Activated T-cell treated with anti-CD3 and anti-CD28 coated beads for 48 hours (primary cell): Measurements from ENCODE around the gene HSFX4.
"Not testable (repeated sequence)": the region's sequence is repeated elsewhere in the genome, so short reads cannot be mapped to it uniquely, and the experiment has no call there.

ENCODE experiments used
- DNase-seq: peaks from one replicate; pipeline ENCODE4 v3.0.0-alpha.2; 2020; ENCODE audit warnings: low read depth

The HSFX4 gene, protein sequence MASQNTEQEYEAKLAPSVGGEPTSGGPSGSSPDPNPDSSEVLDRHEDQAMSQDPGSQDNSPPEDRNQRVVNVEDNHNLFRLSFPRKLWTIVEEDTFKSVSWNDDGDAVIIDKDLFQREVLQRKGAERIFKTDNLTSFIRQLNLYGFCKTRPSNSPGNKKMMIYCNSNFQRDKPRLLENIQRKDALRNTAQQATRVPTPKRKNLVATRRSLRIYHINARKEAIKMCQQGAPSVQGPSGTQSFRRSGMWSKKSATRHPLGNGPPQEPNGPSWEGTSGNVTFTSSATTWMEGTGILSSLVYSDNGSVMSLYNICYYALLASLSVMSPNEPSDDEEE

DNA sequence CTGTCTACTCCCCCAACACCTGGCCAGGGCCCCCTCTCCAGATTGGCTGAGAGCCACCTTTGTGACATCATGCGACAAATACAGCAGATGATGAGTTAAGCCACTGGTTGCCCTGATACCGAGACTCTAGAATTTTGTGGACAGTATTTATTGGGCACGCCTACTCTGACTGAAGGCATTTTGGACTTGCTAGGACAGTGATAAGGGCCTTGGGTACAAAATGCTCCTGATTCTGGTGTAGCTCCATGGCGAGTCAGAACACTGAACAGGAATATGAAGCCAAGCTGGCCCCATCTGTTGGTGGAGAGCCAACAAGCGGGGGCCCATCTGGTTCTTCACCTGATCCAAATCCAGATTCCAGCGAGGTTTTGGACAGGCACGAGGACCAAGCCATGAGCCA lies at the start of gene HSFX4:
Gene HSFX4 (plus strand): TSS at position 174 of the 400 bp plus-strand sequence. CDS start 72 bp downstream, at position 246.
- not testable (repeated sequence) for DNase-seq

DNA sequence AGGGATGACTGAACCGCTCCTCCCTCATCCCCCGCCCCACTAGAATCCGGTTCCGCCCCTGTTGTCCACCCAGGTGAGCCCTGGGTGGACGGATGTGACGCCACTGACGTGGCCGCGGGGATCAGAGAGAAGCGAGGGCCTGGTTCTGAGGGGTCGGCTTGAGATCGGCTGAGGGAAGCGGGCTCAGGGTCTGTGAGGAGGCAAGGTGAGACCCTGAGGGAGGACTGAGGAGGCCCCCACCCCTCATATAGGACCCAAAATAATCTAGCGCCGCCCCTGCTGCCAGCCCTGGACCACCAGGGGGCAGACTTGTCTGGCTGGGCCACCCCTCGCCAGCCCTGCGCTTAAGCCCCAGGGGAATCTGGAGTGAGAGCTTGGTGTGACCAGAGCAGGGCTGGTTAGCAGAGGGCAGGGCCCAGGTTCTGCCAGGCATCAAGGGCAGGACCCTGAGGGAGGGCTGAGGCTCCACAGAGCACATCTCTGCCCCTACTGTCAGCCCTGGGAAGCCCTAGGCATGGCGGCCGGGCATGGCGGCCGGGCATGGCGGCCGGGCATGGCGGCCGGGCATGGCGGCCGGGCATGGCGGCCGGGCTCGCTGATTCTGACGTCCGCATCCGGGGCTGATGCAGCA lies 48.2 kb upstream of the HSFX4 start, which contains the start of gene MAGEA8:
Gene MAGEA8 (plus strand): TSS at position 103 of the 631 bp plus-strand sequence. CDS start 3,090 bp downstream, outside the sequence.
- peak; percentile 5 for DNase-seq

DNA sequence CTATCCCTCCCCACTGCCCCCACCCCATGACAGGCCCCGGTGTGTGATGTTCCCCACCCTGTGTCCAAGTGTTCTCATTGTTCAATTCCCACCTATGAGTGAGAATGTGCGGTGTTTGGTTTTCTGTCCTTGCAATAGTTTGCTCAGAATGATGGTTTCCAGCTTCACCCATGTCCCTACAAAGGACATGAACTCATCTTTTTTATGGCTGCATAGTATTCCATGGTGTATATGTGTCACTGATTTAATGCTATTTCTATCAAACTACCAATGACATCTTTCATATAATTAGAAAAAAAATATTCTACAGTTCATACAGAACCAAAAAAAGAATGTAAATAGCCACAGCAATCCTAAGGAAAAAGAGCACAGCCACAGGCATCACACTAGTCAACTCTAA lies 38.5 kb upstream of the HSFX4 start:
- DNase-seq, result not testable (repeated sequence)

DNA sequence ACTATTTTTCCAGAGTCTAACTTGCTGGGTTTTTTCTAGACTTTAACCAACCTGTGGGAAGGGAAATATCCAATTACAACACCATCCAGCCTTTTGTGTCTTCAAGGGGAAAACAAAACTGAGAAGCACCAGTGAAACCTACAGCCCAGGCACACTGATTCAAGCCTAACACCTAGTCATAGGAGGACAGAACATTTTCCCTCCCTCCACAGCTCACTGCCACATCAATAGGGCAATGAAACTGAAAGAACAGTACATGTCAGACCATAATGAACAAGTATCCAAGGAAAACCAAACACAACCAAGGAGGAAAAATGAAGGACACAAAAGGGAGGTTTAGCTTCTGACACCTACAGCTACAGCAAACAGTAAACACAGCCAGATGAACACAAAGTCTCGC lies 30.8 kb upstream of the HSFX4 start:
- no peak for DNase-seq

DNA sequence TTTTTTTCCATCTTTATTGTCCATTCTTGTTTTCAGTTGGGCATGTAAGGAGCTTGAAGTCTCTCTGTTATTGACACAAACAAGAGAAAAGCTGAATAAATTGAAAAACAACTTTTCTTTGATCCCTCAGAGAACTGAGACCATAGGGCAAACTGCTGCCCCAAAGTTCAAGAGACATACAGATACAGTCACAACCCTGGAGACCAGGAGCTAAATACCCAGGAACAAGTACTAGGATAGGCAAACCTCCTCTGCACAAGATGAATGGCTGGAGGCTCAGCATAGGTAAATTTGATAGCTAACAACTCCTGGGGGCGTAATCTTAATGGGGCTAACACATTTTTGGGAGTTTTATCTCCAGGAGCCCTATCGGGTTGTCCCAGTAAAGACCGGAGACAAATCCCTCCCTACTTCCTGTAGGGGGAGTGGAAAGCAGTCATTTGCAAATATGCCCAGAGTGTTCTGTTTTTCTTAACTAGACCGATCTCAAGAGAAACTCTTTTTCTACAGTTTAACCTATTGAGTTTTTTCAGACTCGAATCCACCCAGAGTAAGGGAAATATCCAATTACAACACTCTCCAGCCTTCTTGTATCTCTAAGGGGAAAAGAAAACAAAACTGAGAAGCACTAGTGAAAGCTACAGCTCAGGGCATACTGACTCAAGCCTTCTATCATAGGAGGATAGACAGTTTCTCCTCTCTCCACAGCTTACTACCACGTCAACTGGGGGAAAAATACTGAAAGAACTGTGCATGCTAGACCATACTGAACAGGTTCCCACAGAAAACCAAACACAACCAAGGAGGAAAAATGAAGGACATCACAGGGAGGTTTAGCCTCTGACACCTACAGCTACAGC lies 25.3 kb upstream of the HSFX4 start:
- DNase-seq, result no peak

DNA sequence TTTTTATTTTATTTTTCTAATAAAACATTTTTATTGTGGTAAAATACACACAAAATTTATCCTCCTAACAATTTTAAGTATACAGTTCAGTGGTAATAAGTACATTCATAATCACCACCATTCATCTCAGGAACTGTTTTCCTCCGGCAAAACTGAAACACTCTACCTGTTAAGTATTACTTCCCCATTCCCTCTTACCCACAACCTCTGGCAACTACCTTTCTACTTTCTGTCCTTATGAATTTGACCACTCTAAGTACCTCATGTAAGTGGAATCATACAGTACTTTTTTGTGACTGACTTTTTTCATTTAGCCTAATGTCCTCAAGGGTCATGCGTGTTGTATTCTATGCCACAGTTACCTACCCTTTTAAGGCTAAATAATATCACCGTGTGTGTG lies 21.1 kb upstream of the HSFX4 start:
- no peak for DNase-seq

DNA sequence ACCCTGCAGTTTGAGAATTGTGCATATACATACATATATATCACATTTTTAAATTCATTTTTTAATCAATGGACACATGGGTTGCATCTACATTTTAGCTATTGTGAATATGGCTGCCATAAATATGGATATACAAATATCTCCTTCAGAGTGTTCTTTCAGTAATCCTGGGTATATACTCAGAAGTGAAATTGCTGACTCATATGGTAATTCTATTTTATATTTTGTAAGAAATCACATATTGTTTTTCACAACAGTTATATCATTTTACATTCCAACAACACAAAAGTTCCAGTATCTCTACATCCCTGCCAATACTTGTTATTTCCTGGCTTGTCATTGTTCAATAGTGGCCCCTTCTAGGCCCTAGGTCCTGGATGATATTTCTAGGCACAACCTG lies 20.6 kb upstream of the HSFX4 start:
- no peak for DNase-seq

DNA sequence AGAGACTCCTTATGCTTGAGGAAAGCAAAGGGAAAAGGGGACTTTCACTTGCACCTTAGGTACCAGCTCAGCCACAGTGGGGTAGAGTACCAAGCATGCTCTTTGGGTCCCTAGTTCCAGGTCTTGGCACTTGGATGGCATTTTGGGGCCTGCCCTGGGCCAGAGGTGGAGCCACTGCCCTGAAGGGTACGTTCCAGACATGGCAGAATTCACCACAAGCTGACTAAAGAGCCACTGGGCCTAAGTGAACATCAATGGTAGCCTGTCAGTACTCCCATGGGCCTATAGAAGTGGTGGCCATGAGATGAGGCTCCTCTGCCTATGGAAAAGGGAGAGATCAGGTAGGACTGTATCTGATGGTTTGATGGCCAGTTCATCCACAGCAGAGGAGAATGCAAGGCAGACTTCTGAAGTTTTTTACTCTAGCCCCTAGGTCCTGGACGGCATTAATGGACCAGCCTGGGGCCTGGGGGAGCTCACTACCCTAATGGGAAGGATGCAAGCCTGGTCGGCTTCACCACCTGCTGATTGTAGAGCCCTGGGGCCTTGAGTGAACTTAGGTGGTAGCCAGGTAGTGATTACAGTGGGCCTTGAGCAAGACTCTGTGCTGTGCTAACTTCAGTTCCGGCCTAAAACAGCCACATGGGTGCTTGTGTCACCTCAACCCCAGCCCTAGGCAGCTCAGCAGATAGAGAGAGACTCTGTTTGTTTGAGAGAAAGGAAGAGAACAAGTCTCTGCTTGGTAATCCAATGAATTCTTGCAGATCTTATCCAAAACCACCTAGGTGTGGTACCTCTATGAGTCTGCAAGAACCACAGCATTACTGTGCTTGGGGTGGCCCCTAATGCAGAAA lies 19.8 kb upstream of the HSFX4 start:
- no peak for DNase-seq

DNA sequence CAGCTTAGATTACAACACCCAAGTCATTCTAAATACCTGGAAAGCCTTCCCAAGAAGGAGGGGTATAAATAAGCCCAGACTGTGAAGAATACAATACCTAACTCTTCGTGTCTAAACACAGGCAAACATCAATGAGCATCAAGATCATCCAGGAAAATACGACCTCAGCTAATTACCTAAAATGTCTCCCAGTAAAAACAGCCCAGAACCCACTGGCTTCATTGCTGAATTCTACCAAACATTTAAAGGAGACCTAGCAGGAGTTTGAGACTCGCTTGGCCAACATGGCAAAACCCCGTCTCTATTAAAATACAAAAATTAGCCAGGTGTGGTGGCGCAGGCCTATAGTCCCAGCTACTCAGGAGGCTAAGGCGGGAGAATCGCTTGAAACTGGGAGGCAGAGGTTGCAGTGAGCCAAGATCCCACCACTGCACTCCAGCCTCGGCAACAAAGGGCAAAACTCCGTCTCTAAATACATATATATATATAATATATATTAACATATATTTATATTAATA lies 19.1 kb upstream of the HSFX4 start:
- no peak for DNase-seq

DNA sequence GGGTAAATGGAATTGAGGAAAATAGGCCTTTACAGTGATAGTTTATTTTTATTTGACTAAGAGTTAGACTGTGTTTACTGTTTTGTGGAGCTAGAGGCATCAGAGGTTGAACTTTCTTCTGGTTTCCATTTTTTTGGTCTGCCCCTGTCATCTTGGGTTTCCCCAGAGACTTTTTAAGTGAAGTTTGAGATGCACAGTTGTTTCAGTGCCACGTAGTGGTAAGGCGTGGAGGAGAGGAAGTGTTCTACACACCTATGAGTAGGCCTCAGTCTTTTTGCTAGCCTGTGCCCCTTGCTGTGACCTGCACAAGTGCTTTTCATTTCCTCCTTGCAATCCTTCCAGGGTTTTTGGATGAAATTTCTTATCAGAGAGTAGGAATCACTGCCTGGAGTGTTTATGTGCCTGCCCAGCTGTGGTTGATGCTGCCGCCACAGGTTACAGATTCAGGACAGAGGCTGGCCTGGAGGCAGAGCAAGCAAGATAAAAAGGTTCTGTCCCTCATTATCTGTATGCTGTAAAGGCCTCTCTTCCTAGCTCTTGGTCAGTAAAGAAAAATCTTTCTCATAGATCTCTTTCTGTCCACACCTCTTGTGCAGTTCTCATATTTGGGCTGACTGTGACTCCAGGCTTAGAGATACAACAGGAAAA lies 12.5 kb upstream of the HSFX4 start:
- no peak for DNase-seq

DNA sequence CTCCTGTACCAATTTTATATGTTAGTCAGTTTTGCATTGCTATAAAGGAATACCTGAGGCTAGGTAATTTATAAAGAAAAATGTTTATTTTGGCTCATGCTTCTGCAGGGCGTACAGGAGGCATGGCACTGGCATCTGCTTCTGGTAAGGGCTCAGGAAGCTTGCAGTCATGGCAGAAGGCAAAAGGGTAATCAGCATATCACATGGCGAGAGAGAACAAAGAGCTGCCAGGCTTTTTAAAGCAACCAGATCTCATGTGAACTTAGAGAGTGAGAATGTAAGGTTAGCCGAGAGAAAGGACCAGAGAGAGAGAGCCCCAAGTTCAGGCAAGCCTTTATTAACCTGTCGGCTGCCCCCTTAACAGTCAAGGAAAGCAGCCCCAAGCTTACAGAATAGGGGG lies 5.5 kb upstream of the HSFX4 start:
- DNase-seq, result not testable (repeated sequence)

DNA sequence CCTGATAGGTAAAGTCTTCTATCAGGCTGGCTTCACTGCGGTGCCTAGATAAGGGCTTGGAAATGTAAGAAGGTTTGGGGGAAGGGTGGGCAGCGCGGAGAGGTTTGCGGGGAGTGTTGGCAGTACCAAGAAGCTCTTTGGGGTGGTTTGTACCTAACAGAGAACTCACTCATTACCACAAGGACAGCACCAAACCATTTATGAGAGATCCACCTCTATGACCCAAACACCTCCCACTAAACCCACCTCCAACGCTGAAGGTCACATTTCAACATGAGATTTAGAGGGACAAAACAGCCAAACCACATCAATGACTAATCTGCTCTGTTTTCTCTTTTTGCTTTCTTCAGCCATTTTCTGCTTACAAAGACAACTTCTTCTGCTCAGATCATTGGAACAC lies 4.9 kb upstream of the HSFX4 start:
- DNase-seq, result not testable (repeated sequence)

DNA sequence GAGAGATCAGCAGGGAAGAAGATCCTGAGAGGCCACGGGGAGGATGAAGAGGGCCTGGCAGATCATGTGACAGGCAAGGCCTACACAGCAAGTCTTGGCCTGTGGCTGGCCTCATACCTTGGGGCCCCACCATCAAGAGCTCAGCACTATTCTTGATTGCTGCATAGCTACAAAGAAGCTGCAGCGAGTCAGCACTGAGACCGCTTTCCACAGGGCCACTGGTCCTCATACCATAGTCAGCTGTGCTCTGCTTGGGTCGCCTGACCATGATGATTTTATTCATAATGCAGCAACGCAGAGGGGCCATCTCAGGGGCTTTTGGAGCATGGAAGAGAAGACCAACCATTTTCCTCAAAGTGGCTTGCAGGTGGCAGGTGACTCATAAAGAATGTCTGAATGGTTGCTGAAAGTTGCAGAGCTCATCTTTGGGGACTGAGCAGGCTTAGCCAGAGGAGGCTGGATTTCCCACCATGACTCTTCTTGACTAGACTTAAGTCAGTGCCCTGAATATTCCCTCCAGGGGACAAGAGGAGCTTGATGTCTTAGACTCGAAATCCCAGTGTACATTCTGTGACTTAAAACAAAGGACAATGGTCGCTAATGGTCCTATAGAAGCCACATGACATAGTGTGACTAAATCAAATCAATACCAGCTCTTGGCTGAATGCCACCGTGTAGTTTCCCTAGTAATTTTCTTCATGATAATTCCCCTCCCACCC lies 2.0 kb upstream of the HSFX4 start:
- DNase-seq, result not testable (repeated sequence)

DNA sequence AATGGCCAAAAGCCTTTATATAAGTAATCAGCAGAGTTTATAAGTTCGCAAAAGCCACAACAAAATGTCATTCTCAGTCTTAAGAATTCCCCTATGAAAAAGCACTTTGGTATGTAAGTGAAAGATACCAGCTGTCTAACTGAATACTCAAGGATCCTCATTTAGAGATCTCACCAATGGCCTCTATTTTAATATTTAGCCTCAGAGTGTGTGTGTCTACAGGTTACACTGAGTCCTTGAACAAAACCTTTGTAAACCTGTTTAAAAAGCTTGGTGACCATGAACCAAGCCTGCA lies 1.5 kb upstream of the HSFX4 start:
- DNase-seq, result not testable (repeated sequence)

DNA sequence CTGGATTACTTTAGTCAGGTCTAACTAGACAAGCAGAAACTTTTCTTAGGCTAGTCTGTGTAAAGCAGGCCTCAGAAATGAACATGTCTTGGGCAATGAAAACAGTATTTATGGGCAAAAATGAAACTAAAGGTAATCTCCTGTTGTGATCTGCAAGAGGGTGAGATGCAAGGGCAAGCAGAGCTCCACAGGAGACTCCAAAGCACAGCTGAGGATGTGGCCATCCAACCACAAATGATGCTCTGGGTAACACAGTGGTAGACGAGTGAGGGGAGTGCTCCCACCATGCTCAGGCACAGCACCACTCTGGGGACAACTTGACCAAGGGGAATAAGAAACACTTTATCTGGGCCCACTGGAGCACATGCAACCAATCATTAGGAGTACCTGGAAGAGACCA lies 738 bp upstream of the HSFX4 start:
- DNase-seq, result not testable (repeated sequence)

DNA sequence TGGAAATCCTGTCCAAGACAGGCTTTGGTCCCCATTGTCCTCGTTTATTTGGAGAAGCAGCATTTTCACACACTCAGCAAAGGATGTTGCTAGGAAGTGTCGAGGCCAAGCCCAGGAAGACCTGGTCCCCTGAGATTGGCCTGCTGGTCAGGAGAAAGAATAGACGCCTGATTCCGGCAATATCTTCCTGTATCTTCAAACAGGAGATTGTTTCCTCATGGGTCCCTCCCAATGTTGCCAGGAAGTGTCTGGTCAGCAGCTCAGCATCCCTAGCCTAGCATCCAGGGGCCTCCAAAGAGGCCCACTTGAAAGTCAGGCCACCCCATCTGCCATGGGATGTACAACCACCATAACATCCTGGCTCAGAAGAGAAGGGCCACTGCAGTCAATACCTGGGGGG lies 2.0 kb downstream of the HSFX4 start:
- DNase-seq, result not testable (repeated sequence)

DNA sequence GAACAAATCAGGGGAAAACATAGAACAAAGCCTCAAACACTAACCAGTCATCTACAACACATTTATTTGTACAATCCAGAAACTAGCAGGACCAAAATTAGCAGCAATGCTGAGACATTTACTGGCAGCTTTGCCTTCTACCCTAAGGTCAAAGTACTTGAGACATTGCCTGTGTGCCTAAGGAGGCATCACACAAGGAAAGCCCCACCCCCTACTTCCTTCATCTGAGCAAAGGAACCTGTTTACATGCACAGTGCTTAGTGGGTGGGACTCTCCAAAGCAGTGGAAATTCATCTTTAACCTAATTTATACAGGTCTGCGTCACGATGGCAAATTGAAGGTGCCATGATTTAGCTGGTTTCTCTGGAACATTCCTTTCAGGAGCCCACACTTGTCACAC lies 2.8 kb downstream of the HSFX4 start:
- not testable (repeated sequence) for DNase-seq

DNA sequence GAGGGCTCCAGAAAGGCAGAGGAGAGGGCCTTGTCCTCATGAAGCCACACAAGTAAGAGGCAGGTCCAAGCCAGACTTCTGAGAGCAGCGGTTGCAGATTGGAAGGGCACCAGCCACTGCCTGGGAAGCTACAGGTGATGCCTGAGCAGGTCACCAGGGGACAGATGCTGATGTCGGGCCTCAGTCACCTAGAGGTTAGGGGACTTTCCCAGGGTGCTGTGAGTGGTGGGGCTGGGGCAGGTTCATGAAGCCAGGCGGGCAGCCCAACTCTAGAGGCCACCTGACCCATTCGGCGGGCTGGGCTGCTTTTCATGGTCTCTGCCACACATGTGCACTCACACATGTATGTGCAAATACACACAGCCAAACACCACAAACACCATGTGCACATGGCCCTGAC lies 3.6 kb downstream of the HSFX4 start:
- DNase-seq, result not testable (repeated sequence)

DNA sequence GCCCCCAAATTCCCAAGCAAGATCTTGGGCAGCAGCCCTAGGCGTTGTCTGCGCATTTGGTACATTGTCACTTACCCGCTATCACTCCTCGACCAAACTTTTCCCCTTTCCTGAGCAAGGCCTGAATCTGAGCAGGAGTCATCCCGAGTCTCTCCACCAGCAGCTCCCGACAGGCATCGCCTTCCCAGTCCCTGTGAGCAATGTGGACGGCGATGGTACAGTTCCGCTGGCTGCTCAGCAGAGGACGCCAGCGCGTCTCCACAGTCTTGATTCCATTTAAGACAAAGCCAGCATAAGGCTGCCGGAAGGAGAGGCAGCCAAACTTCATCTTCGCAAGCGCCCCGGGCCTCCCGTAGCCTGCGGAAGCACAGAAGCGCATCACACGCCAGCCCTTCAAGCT lies 4.2 kb downstream of the HSFX4 start:
- not testable (repeated sequence) for DNase-seq

DNA sequence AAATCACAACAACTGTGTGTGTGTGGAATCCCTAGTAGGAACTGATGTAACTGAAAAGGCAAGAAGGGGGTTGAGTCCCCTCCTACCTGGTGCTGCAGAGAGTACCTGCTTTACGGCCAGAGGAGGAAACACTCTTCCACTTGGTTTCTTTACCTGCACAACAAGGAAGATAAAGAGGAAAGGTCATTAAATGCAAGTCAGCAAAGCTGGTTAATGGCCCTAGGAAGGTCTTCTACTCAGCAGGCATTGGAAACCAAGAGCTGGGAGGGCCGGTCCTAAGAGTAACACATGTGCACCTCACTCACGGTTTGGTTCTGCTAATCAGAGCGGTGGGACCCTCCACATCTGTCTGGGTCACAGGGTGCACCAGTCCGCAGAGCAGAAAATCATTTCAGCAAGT lies 8.0 kb downstream of the HSFX4 start:
- not testable (repeated sequence) for DNase-seq
